DND-41 (cell line): ENCODE data around the gene NPSR1.
"Not testable (repeated sequence)": the region's sequence is repeated elsewhere in the genome, so short reads cannot be mapped to it uniquely, and the experiment has no call there.

Experiments
- ATAC-seq: fragments of 200-7000 bp; cut with Tn5 transposase; 3 replicates; pipeline ENCODE4 v1.9.1; 2021; ENCODE audit warnings: low read depth; ENCODE audit not compliant: insufficient read depth
- DNase-seq: peaks from one replicate; pipeline ENCODE4 v3.0.0-alpha.2; 2020
- H2AFZ ChIP-seq: 2 replicates; pipeline ENCODE4 v1.6.0; 2012; ENCODE audit warnings: low read depth, low read length
- H3K27ac ChIP-seq: 2 replicates; pipeline ENCODE4 v1.5.1; 2012; ENCODE audit warnings: low read length, inconsistent platforms
- H3K27me3 ChIP-seq: fragments of 200-600 bp; sonication (generic); 2 replicates; pipeline ENCODE4 v1.6.0; 2012; ENCODE audit warnings: low read length, mild to moderate bottlenecking, inconsistent platforms; ENCODE audit not compliant: insufficient read depth, poor library complexity
- H3K36me3 ChIP-seq: 2 replicates; pipeline ENCODE4 v1.5.1; 2012; ENCODE audit warnings: low read length, inconsistent platforms; ENCODE audit not compliant: insufficient read depth
- H3K4me1 ChIP-seq: 2 replicates; pipeline ENCODE4 v1.5.1; 2012; ENCODE audit warnings: mild to moderate bottlenecking, low read length; ENCODE audit not compliant: insufficient read depth
- H3K4me2 ChIP-seq: 2 replicates; pipeline ENCODE4 v1.6.0; 2012; ENCODE audit warnings: mild to moderate bottlenecking, moderate library complexity, low read length, inconsistent platforms; ENCODE audit not compliant: insufficient read depth
- H3K4me3 ChIP-seq, 2 experiments: fragments of 200-600 bp in 1 of 2; shearing (Covaris generic) in 1 of 2; 2 replicates each; pipeline ENCODE4 v1.5.1; 2012 to 2016; ENCODE audit warnings: inconsistent platforms in 2 of 2, low read length in 2 of 2, mild to moderate bottlenecking in 2 of 2, low read depth in 1 of 2, moderate library complexity in 1 of 2
- H3K79me2 ChIP-seq: 2 replicates; pipeline ENCODE4 v1.6.0; 2012; ENCODE audit warnings: low read length, inconsistent platforms; ENCODE audit not compliant: insufficient read depth
- H3K9ac ChIP-seq: 2 replicates; pipeline ENCODE4 v1.6.0; 2012; ENCODE audit warnings: low read depth, mild to moderate bottlenecking, inconsistent platforms, low read length, moderate library complexity
- H3K9me3 ChIP-seq: 2 replicates; pipeline ENCODE4 v1.5.1; 2012; ENCODE audit warnings: low read length, moderate library complexity, mild to moderate bottlenecking, inconsistent platforms; ENCODE audit not compliant: insufficient read depth, severe bottlenecking
- H4K20me1 ChIP-seq: 2 replicates; pipeline ENCODE4 v1.6.0; 2012; ENCODE audit warnings: low read length; ENCODE audit not compliant: insufficient read depth
- EZH2 ChIP-seq: IDR thresholded peaks from 3 replicates; pipeline ENCODE4 v1.6.1; 2012; ENCODE audit warnings: borderline replicate concordance, low read depth, mild to moderate bottlenecking, moderate library complexity, low read length, inconsistent platforms; ENCODE audit not compliant: severe bottlenecking
- TF ChIP-seq, protein P1 (sequence below): IDR thresholded peaks from 2 replicates; pipeline ENCODE4 v1.5.1; 2012; ENCODE audit warnings: borderline replicate concordance, low read length, moderate library complexity, mild to moderate bottlenecking; ENCODE audit not compliant: poor library complexity, severe bottlenecking; ENCODE audit errors: extremely low read depth

Gene NPSR1

DNA sequence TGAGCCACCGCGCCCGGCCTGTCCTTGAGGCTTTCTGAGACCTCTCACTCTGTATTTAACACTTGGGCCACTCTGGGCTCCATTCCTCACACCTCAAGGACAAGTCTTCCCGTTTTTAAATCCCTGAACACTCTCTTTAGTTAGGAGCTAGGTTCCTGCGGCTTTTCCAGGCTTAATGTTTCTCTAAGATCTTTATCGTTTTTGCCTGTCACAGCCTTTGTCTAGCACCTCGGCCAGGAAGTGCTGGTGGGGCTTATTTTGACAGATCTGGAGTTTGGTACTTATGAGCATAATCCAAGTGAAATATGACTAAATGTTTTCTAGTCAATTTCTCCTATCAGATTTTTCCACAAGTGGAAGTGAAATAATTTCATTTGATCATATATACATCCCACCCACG lies 192.7 kb downstream of the NPSR1 start:
- Histone ChIP-seq H3K4me1 (no peaks in the 10 kb centered on the region), H3K9ac (no peak overlapping the region), H3K27me3 (no peaks in the 10 kb centered on the region), H4K20me1 (no peaks in the 10 kb centered on the region), H3K9me3 (no peaks in the 10 kb centered on the region), H3K4me3 (no peak overlapping the region), H3K36me3 (no peaks in the 10 kb centered on the region), H3K27ac (no peak overlapping the region), H3K79me2 (no peaks in the 10 kb centered on the region), H3K4me2 (no peak overlapping the region), H2AFZ (no peak overlapping the region)
- no peak for ATAC-seq
- TF ChIP-seq, protein P1, sequence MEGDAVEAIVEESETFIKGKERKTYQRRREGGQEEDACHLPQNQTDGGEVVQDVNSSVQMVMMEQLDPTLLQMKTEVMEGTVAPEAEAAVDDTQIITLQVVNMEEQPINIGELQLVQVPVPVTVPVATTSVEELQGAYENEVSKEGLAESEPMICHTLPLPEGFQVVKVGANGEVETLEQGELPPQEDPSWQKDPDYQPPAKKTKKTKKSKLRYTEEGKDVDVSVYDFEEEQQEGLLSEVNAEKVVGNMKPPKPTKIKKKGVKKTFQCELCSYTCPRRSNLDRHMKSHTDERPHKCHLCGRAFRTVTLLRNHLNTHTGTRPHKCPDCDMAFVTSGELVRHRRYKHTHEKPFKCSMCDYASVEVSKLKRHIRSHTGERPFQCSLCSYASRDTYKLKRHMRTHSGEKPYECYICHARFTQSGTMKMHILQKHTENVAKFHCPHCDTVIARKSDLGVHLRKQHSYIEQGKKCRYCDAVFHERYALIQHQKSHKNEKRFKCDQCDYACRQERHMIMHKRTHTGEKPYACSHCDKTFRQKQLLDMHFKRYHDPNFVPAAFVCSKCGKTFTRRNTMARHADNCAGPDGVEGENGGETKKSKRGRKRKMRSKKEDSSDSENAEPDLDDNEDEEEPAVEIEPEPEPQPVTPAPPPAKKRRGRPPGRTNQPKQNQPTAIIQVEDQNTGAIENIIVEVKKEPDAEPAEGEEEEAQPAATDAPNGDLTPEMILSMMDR, result no peak
- no peak for TF ChIP-seq EZH2
- no peak for DNase-seq

DNA sequence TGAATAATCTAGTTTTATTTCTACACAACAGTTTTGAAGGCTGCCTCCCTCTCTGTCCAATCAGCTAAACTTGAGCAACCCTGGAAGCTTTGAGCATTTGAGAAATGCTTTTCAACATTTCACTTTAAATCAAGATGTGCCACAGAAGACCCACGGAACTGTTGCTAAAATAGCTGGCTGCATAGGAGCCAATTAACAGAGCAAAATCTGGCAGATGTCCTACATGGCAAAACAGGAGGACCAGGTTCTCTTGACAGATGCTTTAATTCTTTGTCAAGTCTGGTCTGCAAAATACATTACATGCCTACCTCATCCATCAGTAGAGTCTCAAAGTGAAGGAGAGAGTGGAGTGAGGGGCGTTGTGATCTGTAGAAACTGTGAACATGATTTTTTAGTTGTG lies 193.4 kb downstream of the NPSR1 start:
- TF ChIP-seq EZH2, result no peak
- TF ChIP-seq, protein P1, result no peak
- H3K4me1 ChIP-seq, result no peaks in the 10 kb centered on the region
- ATAC-seq (no peak), DNase-seq (no peak)
- no peaks in the 10 kb centered on the region for H3K79me2 ChIP-seq
- no peak overlapping the region for H3K4me3 ChIP-seq
- no peaks in the 10 kb centered on the region for H3K27me3 ChIP-seq
- no peaks in the 10 kb centered on the region for H3K36me3 ChIP-seq
- no peak overlapping the region for H3K27ac ChIP-seq
- no peaks in the 10 kb centered on the region for H4K20me1 ChIP-seq
- H3K9ac ChIP-seq, result no peak overlapping the region
- no peak overlapping the region for H3K4me2 ChIP-seq
- no peaks in the 10 kb centered on the region for H3K9me3 ChIP-seq
- no peak overlapping the region for H2AFZ ChIP-seq

DNA sequence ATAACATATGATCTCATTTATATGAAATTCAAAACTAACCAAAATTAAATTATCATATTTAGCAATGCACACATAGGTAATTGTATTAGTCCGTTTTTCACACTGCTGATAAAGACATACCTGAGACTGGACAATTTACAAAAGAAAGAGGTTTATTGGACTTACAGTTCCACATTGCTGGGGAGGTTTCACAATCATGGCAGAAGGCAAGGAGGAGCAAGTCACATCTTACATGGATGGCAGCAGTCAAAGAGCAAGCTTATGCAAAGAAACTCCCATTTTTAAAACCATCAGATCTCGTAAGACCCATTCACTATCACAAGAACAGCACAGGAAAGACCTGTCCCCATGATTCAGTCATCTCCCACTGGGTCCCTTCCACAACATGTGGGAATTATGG lies 200.4 kb downstream of the NPSR1 start:
- DNase-seq, H3K27ac ChIP-seq, H3K79me2 ChIP-seq, H3K4me3 ChIP-seq, H3K4me1 ChIP-seq, ATAC-seq, H3K36me3 ChIP-seq, H3K9ac ChIP-seq, H2AFZ ChIP-seq, H3K9me3 ChIP-seq, H4K20me1 ChIP-seq, H3K4me2 ChIP-seq, H3K27me3 ChIP-seq: not testable (repeated sequence)

DNA sequence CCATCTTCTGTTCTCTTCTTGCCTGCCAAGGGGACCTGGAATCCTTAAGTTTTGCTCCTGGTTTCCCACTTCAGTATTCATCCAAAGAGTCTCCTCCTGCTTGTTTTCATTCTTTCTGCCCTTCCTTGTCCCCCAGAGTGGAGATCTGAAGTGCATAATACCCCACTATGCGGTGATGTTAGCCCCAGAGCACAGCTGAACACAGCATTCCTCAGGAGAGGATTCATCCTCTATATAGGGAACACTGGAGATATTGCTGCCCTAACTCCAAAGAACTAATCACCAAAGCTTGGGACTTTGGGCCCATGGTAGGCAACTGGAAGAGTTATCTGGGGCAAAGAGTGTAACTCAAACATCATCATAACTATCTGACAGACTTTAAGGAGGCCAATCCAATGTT lies 201.3 kb downstream of the NPSR1 start:
- not testable (repeated sequence) for H3K9ac ChIP-seq, DNase-seq, H2AFZ ChIP-seq, H3K27ac ChIP-seq, H4K20me1 ChIP-seq, H3K9me3 ChIP-seq, H3K27me3 ChIP-seq, H3K4me3 ChIP-seq, H3K36me3 ChIP-seq, H3K4me1 ChIP-seq, H3K4me2 ChIP-seq, ATAC-seq, H3K79me2 ChIP-seq

DNA sequence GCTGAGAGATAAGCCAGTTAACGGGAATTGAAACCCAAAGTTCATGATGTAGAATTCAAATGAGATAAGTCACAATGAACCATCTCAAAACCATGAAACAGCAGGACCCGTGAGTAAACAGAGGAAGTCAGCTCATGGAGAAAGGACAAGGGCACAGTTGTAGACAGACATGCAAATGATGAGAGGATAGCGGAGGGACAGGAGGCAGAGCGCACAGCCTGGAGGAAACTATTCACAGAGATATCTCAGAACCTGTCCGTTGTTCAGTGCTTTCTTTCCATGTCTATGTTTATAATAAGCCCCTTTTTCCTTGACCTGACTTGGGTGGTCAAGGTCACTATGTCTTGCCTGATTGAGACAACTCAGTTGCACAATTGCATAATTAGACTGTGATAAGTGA lies 208.2 kb downstream of the NPSR1 start:
- not testable (repeated sequence) for H4K20me1 ChIP-seq, H3K4me2 ChIP-seq, H3K4me3 ChIP-seq, H2AFZ ChIP-seq, H3K79me2 ChIP-seq, H3K9me3 ChIP-seq, H3K4me1 ChIP-seq, H3K9ac ChIP-seq, H3K36me3 ChIP-seq, ATAC-seq, DNase-seq, H3K27ac ChIP-seq, H3K27me3 ChIP-seq

DNA sequence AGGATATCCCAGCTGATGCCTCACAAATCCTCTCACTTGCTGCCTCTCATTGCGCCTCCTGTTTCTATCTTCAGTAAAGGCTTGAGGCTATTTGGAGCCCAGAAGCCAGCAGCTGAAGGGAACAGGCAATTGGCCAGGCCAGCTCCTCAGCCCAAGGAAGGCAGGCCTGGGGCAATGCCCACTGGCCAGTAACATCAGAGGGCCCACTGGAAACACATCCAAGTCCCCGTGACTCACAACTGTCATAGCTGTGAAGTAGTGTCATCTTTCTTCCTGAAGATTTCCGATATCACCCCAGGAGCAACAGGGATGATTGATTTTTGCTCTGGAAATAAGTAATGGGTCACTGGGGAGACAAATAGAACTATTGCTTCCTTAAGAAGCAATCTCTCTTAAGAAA lies 209.3 kb downstream of the NPSR1 start:
- not testable (repeated sequence) for H3K79me2 ChIP-seq, H3K36me3 ChIP-seq, DNase-seq, H3K27me3 ChIP-seq, H3K9me3 ChIP-seq, H3K27ac ChIP-seq, H3K4me1 ChIP-seq, ATAC-seq, H2AFZ ChIP-seq, H4K20me1 ChIP-seq, H3K4me3 ChIP-seq, H3K4me2 ChIP-seq, H3K9ac ChIP-seq

DNA sequence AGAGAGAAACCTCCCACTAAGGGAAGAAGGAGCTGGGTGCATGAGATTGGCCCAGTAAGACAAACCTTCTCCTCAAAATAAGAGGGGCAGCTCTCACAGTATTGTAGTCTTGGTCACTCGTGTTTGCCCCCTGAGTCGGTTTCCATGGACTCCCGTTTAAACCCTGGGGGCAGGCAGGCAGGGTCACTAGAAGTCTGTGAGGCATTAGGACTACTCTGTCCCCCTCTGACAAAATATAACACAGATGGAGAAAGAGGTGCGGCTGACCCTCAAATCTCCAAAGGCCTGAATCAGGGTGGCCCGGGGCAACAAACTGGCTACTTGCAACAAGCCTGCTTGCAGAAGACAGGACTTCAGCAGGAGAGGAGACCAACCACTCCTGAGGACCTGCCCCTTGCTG lies 210.6 kb downstream of the NPSR1 start:
- not testable (repeated sequence) for H3K4me3 ChIP-seq, H4K20me1 ChIP-seq, DNase-seq, ATAC-seq, H2AFZ ChIP-seq, H3K4me2 ChIP-seq, H3K27ac ChIP-seq, H3K9ac ChIP-seq, H3K9me3 ChIP-seq, H3K27me3 ChIP-seq, H3K4me1 ChIP-seq, H3K36me3 ChIP-seq, H3K79me2 ChIP-seq
